GM12864 (cell line): ENCODE results near the gene PMVK.

ENCODE experiments used
- DNase-seq: peaks from one replicate; pipeline ENCODE4 v3.0.0-alpha.2; 2011; ENCODE audit warnings: low read depth
- H3K4me3 ChIP-seq: 2 replicates; pipeline ENCODE4 v1.5.1; 2011; ENCODE audit warnings: mild to moderate bottlenecking, low read depth, low read length, control low read depth
- CTCF ChIP-seq: IDR thresholded peaks from 2 replicates; pipeline ENCODE4 v1.5.1; 2011; ENCODE audit warnings: low read depth, mild to moderate bottlenecking, moderate library complexity, low read length, control low read depth, inconsistent platforms; ENCODE audit errors: missing control alignments

Gene PMVK

GRCh38 chr1:154959426-154959780, 22.9 kb upstream of the PMVK start:
- no peak for DNase-seq
- TF ChIP-seq CTCF: no peak
- H3K4me3 ChIP-seq: no peak overlapping the region

DNA sequence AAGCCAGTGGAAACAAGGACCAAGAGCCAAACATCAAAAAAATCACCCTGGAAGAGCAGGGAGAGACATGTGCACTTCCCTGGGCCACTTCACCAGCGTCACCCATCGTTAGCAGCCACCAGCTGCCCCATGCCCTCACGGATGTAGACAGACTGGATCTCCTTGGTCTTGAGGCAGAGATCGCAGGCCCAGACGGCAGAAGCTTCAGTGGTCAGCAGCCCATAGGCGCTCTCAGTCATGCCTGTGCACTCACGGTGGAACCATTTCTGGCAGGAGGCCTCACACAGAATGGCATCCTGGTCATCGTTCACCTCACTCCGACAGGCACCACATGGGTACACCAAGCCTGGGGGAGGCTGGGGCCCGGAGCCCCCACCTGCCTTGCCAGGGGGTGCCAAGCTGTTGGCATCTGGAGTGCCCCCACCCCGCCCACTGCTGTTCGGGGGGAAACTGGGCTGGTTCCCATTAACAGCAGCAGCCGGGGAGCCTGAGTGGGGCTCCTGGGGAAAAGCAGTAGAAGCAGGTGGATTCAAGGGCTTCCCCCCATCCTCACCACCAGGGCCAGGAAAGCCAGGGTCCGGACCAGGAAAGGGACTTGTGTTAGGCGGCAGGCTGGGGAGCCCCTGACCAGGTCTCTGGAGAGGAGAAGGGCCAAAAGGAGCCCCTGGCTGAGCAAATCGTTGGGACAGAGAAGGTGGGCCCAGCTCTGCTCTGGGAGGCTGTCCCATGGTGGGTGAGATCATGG, 22.3 kb upstream of the PMVK start:
- no peak overlapping the region for H3K4me3 ChIP-seq
- no peak for TF ChIP-seq CTCF
- DNase-seq: no peak

GRCh38 chr1:154958036-154958435, 21.5 kb upstream of the PMVK start:
- H3K4me3 ChIP-seq: no peak overlapping the region
- TF ChIP-seq CTCF: no peak
- DNase-seq: no peak

- H3K4me3 ChIP-seq: no peak overlapping the region
- DNase-seq: no peak
- no peak for TF ChIP-seq CTCF
These were observed 20.7 kb upstream of the PMVK start for GRCh38 chr1:154957091-154957657.

DNA sequence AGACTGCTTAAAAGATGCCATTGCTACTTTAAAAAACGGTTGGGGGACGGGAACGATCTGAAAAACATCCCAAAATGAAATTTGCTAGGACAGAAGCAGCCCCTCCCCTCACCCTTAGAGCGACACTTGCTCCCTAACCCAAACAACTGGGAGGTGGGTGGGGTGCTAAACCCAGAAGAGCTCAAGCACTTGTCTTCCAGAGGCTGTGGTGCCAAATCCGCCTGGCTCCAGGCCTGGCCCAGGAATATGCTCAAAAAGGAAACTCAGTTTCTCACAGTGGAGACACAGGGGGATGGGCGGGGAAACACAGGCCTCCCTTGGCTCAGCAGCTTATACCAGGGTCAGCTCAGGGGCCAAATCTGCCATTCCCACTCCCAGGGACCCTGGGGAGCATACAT, 20.0 kb upstream of the PMVK start:
- H3K4me3 ChIP-seq: no peak overlapping the region; the same call in none of the 2 replicates
- no peak for DNase-seq
- no peak for TF ChIP-seq CTCF

- peak; percentile 79 for DNase-seq
- peak; percentile 12 for TF ChIP-seq CTCF
- H3K4me3 ChIP-seq: peak within 1 kb of the TSS; percentile 74
These were observed 19.4 kb upstream of the PMVK start, which contains the start of gene PBXIP1 for GRCh38 chr1:154955718-154956543. Gene PBXIP1 (minus strand): TSS chr1:154956099. CDS start chr1:154953721, 2,378 bp downstream.
